AG04449 (cell line): ENCODE data around the gene STK4.
"Not testable (repeated sequence)": the region's sequence is repeated elsewhere in the genome, so short reads cannot be mapped to it uniquely, and the experiment has no call there.

ENCODE experiments used
- CTCF ChIA-PET: fragments of 350-600 bp; formaldehyde crosslinking; extraction: SDS; loops from one replicate; lab custom pipeline; 2021; ENCODE audit warnings: antibody characterized with exemption; lab: Yijun Ruan, JAX
- POLR2A ChIA-PET: fragments of 400-600, 350-600 bp; formaldehyde crosslinking; extraction: SDS; loops from one replicate; lab custom pipeline; 2020; ENCODE audit warnings: antibody characterized with exemption, inconsistent platforms; lab: Yijun Ruan, JAX
- DNase-seq: peaks from one replicate; pipeline ENCODE4 v3.0.0-alpha.2; 2010; ENCODE audit warnings: low read depth, low spot score
- H3K4me3 ChIP-seq: 2 replicates; pipeline ENCODE4 v1.5.1; 2011; ENCODE audit warnings: low read depth, mild to moderate bottlenecking, control low read depth, low read length
- TF ChIP-seq, protein P1 (sequence below): IDR thresholded peaks from one replicate; pipeline ENCODE4 v1.5.1; 2011; ENCODE audit warnings: mild to moderate bottlenecking, moderate library complexity, low read length, control low read depth, inconsistent platforms; ENCODE audit not compliant: insufficient read depth; ENCODE audit errors: missing control alignments

STK4 gene

DNA sequence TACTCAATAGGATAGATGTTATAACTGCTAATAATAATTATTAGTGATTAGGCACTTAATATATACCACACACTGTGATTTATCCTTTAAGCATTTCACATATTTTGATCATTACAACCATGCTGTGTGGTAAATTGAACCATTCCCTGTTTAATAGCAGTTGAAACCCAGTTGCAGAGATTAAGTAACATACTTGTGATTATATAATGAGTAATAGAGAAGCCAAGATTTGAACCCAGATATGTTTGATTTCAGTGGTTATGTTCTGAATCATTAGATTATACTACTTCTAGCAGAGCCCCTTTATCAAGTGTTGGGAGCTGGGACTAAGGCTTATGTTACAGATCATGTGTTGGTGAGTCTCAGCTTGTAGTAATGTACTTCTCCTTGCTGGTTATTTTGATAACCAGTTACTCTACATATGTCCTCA lies 44.1 kb downstream of the STK4 start:
- POLR2A ChIA-PET = interaction anchor here (0.8 kb wide), 1 partner anchor 37 kb away, joined by 3 read pairs; no protein-coding TSS in a partner anchor
- CTCF ChIA-PET = interaction anchor here (0.8 to 8.6 kb wide), 32 partner anchors 9 to 769 kb away, joined by 3 to 156 read pairs (median 6); partner anchors contain the start of gene TOMM34
- H3K4me3 ChIP-seq = no peak overlapping the region
- DNase-seq = no peak
- TF ChIP-seq, protein P1, sequence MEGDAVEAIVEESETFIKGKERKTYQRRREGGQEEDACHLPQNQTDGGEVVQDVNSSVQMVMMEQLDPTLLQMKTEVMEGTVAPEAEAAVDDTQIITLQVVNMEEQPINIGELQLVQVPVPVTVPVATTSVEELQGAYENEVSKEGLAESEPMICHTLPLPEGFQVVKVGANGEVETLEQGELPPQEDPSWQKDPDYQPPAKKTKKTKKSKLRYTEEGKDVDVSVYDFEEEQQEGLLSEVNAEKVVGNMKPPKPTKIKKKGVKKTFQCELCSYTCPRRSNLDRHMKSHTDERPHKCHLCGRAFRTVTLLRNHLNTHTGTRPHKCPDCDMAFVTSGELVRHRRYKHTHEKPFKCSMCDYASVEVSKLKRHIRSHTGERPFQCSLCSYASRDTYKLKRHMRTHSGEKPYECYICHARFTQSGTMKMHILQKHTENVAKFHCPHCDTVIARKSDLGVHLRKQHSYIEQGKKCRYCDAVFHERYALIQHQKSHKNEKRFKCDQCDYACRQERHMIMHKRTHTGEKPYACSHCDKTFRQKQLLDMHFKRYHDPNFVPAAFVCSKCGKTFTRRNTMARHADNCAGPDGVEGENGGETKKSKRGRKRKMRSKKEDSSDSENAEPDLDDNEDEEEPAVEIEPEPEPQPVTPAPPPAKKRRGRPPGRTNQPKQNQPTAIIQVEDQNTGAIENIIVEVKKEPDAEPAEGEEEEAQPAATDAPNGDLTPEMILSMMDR = no peak

GRCh38 chr20:45011108-45011526 lies 44.8 kb downstream of the STK4 start:
- ChIA-PET POLR2A (interaction anchor here (0.8 kb wide), 1 partner anchor 38 kb away, joined by 3 read pairs; no protein-coding TSS in a partner anchor), CTCF (interaction anchor here (0.6 to 8.6 kb wide), 38 partner anchors 9 to 768 kb away, joined by 3 to 156 read pairs (median 6); partner anchors contain the start of genes KCNS1 and TOMM34)
- TF ChIP-seq, protein P1 = peak; percentile 54
- no peak for DNase-seq
- H3K4me3 ChIP-seq = no peak overlapping the region

- DNase-seq = no peak
- ChIA-PET CTCF (interaction anchor here (0.6 to 8.6 kb wide), 9 partner anchors 24 to 299 kb away, joined by 3 to 156 read pairs (median 30); no protein-coding TSS in a partner anchor), POLR2A (no interaction called here)
- TF ChIP-seq, protein P1 = no peak
- no peak overlapping the region for H3K4me3 ChIP-seq
Measured at GRCh38 chr20:45012682-45013302, 46.5 kb downstream of the STK4 start.

GRCh38 chr20:45014131-45014530 lies 47.8 kb downstream of the STK4 start:
- POLR2A ChIA-PET, H3K4me3 ChIP-seq, DNase-seq: not testable (repeated sequence)
- CTCF ChIA-PET = interaction anchor here (1.1 to 8.6 kb wide), 7 partner anchors 10 to 278 kb away, joined by 3 to 156 read pairs (median 35); no protein-coding TSS in a partner anchor

- ChIA-PET CTCF (interaction anchor here (0.9 to 8.6 kb wide), 11 partner anchors 8 to 279 kb away, joined by 3 to 156 read pairs (median 15); no protein-coding TSS in a partner anchor), POLR2A (no interaction called here)
- TF ChIP-seq, protein P1 = no peak
- H3K4me3 ChIP-seq = no peak overlapping the region
- no peak for DNase-seq
Measured at GRCh38 chr20:45014671-45015415, 48.5 kb downstream of the STK4 start.

GRCh38 chr20:45016089-45016671 lies 49.9 kb downstream of the STK4 start:
- ChIA-PET CTCF (interaction anchor here (1.0 to 8.6 kb wide), 8 partner anchors 9 to 285 kb away, joined by 3 to 79 read pairs (median 5); no protein-coding TSS in a partner anchor), POLR2A (no interaction called here)
- TF ChIP-seq, protein P1 = no peak
- no peak for DNase-seq
- no peak overlapping the region for H3K4me3 ChIP-seq
